GM18517 (cell line): ENCODE data around the gene ATP9A.
"Not testable (repeated sequence)": the region's sequence is repeated elsewhere in the genome, so short reads cannot be mapped to it uniquely, and the experiment has no call there.

ENCODE experiments used
- ATAC-seq: cut with Tn5 transposase; IDR thresholded peaks from one replicate; pipeline ENCODE4 v1.9.1; 2021; ENCODE audit warnings: mild to moderate bottlenecking, moderate library complexity; ENCODE audit not compliant: unreplicated experiment

ATP9A gene

GRCh38 chr20:51584116-51584515 is 184.1 kb downstream of the ATP9A start:
- ATAC-seq: no peak

GRCh38 chr20:51583499-51583898 is 184.7 kb downstream of the ATP9A start:
- ATAC-seq: no peak

DNA sequence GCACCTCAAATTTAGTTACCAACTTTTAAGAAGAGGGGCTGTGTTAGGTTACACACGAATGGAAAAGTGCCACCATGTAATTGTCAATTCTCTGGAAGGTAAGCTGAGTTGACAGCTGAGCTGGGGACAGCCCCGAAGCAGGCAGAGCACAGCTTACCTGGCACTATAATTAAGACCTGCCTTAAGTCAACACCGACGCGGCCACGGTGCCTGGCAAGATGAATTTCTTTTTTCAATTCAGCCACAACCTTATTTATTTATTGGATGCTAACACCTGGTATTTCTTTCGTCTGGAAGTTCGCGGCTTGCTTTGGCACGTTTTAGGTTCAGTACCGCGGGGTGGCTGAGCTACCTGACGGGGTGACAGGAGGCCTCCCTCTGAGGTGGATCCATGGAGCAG is 185.1 kb downstream of the ATP9A start:
- ATAC-seq: no peak

- no peak for ATAC-seq
Measured at GRCh38 chr20:51581571-51581970, 186.6 kb downstream of the ATP9A start.

DNA sequence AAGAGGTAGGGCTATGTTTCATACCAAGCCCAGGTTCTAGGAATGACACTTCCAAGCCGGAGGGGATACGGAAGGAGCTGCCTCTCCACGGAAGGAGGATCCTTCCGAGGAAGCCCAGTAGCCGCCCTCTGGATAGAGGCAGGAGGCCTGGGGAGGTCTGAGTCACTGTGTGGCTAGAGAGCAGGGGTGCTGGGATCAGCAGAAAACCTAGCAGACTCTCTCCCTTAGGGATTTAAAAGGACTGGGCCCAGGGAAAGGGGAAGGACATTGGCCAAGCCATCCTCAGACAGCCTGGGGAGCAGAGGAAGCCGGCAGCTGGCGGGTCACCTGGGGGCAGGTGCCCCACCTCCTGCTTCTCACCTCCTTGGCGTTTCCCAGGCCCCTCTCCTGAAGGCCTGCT is 189.1 kb downstream of the ATP9A start:
- ATAC-seq: no peak

- ATAC-seq: no peak
Measured at GRCh38 chr20:51578145-51578459, 190.1 kb downstream of the ATP9A start.

- ATAC-seq: no peak
Measured at GRCh38 chr20:51577432-51578144, 190.6 kb downstream of the ATP9A start.

GRCh38 chr20:51575486-51575885 is 192.7 kb downstream of the ATP9A start:
- ATAC-seq: no peak

GRCh38 chr20:51574248-51575033 is 193.7 kb downstream of the ATP9A start:
- ATAC-seq: no peak

DNA sequence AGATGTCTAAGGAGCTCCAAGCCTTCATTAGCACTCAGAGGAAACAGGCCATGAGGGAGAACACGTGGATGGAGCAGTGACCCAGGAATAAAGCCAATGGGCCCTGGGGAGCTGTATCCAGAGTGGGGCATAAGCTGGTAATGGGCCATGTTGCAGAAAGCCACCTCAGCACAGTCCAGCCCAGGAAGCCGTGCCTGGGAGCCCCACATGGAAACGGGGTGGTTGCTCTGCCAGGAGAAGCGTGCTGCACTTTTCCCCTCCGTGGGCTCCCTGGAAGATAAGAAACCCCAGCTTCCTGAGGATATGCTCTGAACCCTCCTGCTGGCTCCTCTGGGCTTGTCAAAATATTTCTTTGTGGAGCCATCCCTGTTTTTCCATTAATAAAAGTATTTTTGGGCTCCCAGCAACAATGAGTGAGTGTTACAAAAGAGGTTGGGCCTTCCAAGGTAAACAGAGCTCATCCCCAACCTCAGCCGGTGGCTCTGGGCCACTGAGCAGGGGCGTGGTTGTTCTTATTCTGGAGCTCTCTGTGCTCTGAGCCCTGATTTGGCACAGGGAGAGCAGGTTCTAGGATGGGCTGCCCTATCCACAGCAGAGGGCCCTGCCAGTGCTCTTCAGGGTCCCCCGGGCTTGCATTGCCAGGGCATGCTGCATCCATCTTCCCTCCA is 194.5 kb downstream of the ATP9A start:
- ATAC-seq: no peak

- ATAC-seq: no peak
Measured at GRCh38 chr20:51571460-51571794, 196.8 kb downstream of the ATP9A start.

GRCh38 chr20:51570739-51571459 is 197.3 kb downstream of the ATP9A start:
- no peak for ATAC-seq

- ATAC-seq: no peak
Measured at GRCh38 chr20:51569815-51570738, 198.1 kb downstream of the ATP9A start.

DNA sequence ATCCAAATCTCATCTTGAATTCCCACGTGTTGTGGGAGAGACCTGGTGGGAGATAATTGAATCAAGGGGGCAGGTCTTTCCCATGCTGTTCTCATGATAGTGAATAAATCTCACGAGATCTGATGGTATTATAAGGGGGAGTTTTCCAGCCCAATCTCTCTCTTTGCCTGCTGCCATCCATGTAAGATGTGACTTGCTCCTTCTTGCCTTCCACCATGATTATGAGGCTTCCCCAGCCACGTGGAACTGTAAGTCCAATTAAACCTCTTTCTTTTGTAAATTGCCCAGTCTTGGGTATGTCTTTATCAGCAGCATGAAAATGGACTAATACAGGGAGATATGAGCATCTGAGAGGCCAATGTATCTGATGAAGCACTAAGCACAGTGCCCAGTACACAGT is 199.7 kb downstream of the ATP9A start:
- not testable (repeated sequence) for ATAC-seq

DNA sequence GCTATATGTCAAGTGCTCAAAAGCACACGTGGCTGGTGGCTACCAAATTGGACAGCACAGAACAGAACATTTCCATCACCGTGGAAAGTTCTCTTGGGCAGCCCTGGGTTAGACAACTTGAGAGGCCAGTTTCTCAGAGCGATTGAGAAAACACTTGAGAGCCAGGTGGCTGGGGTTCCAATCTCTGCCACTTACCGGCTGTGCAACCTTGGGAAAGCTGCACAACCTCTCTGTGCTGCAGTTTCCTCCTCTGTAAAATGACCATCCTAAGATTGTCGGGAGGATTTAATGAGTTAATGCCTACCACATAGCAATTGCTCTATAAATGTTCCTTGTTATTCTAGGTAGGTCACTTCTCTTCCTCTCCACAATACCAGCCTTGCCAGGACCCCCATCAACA is 200.6 kb downstream of the ATP9A start:
- ATAC-seq: no peak

GRCh38 chr20:51566594-51566993 is 201.6 kb downstream of the ATP9A start:
- no peak for ATAC-seq

- ATAC-seq: no peak
Measured at GRCh38 chr20:51565298-51566144, 202.7 kb downstream of the ATP9A start.

GRCh38 chr20:51563486-51564332 is 204.5 kb downstream of the ATP9A start:
- ATAC-seq: no peak

GRCh38 chr20:51563174-51563485 is 205.1 kb downstream of the ATP9A start:
- ATAC-seq: no peak
